HT-29 (cell line): ENCODE measurements around the gene OPN1MW. TPM values are rescaled to one million over a fixed set of nuclear protein-coding genes. Genes with fewer than 3 reads are reported as not detected.
"Not testable (repeated sequence)": the region's sequence is repeated elsewhere in the genome, so short reads cannot be mapped to it uniquely, and the experiment has no call there.

Experiments
- DNase-seq: peaks from one replicate; pipeline ENCODE4 v3.0.0-alpha.2; 2015; ENCODE audit warnings: low spot score
- total RNA-seq: library from RNA; depleted of rRNA; stranded (reverse); fragments of >200 nt; shearing (Covaris generic); gene quantifications from 2 replicates; pipeline ENCODE4 v1.2.3, GENCODE V29; 2014; rRNA removed

The OPN1MW gene
- total RNA-seq = not detected in 2 replicates

DNA sequence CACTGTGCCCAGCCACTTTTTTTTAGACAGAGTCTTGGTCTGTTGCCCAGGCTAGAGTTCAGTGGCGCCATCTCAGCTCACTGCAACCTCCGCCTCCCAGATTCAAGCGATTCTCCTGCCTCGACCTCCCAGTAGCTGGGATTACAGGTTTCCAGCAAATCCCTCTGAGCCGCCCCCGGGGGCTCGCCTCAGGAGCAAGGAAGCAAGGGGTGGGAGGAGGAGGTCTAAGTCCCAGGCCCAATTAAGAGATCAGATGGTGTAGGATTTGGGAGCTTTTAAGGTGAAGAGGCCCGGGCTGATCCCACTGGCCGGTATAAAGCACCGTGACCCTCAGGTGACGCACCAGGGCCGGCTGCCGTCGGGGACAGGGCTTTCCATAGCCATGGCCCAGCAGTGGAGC lies at the start of gene OPN1MW:
Gene OPN1MW (plus strand): TSS at position 301 of the 400 bp plus-strand sequence. CDS start 82 bp downstream, at position 383.
- DNase-seq = not testable (repeated sequence)

DNA sequence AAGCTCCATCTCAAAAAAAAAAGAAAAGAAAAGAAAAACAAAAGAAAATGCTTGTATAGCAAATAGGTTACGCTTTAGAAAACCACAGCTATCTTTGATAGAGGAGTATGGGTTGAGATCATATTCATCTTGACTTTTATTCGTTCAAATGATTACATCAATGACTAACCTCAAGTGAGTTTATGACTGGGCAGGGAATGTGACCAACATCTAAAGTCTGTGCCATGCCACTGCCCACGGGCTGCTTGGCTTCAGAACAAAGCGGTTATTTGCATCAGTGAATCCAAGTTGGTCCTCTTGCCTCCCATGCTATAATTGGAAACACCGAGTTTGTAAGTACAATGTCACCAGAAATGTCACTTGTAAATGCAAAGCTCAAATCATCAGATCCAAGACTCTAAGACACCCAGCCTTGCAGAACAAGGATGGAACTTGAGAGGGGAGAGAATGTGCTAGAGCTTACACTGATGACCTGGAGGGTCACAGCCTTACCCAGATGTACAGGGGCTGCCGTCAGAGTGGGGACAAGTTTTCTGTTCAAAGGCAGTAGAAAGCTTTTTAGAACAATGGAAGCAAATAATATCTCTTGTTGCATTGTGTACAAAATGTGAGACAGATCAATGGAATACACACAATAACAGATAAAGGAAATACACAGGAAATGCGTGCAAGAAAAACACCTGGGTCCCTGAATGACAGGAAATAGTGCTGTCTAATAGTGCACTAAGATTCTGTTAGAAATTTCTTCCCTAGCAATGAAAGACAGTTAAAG lies 46.8 kb upstream of the OPN1MW start:
- no peak for DNase-seq

DNA sequence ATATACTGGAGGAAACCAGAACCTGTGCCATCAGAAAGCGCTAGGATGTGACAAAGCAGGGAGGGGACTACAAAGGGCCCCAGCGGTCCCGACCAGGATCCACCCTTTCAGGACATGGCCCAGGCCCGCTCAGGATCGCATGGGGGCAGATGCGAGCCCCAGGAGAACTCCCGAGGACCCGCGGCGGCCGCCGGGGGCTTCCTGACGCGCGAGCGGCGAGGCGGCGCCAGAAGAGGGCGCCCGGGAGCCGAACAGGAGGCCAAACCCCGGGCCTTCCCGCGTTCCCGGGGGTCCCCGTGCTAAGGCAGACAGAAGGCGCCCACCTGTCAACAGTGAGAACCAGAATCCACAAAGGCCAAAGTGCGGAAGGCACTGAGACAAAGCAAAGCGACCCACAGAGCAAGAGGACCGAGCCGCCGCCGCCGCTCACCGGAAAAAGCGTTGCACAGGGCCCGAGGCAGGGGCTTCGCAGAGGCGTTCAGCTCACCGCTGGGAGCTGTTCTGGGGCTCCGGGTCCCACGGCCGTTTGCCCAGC lies 45.7 kb upstream of the OPN1MW start:
- peak; percentile 64 for DNase-seq

DNA sequence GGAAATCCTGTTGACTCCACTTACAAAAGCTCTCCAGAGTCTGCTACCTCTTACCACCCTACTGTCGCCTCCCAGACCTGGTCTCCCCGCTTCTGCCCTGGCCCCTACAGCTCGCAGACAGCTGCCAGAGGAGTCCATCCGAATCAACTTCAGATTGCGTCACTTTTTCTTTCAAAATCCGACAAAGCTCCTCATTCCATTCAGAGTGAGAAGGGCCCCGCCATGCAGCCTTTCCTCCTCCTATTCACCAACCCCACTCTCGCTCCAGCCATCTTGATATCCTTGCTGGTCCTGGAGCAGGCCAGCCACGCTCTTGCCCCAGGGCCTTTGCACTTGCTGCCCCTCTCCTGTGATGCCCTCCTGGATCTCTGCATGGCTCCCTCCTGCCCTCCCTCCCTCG lies 43.5 kb upstream of the OPN1MW start:
- DNase-seq = no peak

DNA sequence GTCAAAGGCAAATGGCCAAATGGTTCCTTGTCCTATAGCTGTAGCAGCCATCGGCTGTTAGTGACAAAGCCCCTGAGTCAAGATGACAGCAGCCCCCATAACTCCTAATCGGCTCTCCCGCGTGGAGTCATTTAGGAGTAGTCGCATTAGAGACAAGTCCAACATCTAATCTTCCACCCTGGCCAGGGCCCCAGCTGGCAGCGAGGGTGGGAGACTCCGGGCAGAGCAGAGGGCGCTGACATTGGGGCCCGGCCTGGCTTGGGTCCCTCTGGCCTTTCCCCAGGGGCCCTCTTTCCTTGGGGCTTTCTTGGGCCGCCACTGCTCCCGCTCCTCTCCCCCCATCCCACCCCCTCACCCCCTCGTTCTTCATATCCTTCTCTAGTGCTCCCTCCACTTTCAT lies 42.2 kb upstream of the OPN1MW start:
- DNase-seq = no peak

DNA sequence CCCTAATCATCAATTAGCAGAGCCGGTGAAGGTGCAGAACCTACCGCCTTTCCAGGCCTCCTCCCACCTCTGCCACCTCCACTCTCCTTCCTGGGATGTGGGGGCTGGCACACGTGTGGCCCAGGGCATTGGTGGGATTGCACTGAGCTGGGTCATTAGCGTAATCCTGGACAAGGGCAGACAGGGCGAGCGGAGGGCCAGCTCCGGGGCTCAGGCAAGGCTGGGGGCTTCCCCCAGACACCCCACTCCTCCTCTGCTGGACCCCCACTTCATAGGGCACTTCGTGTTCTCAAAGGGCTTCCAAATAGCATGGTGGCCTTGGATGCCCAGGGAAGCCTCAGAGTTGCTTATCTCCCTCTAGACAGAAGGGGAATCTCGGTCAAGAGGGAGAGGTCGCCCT lies 41.7 kb upstream of the OPN1MW start:
- DNase-seq = no peak

DNA sequence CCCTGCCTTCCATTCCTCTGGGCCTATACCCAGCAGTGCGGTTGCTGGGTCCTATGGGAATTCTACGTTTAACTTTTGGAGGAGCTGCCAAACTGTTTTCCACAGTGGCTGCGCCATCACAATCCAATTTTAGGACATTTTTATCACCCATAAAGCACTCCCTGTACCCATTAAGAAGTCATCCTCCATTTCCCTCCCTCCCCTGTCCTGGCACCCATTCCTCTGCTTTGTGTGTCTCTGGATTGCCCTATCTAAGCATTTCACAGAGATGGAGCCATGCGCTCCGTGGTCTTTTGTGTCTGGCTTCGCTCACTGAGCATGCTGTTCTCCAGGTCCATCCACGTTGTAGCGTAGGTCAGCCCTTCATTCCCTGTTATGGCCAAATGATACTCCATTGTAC lies 40.0 kb upstream of the OPN1MW start:
- DNase-seq = no peak

DNA sequence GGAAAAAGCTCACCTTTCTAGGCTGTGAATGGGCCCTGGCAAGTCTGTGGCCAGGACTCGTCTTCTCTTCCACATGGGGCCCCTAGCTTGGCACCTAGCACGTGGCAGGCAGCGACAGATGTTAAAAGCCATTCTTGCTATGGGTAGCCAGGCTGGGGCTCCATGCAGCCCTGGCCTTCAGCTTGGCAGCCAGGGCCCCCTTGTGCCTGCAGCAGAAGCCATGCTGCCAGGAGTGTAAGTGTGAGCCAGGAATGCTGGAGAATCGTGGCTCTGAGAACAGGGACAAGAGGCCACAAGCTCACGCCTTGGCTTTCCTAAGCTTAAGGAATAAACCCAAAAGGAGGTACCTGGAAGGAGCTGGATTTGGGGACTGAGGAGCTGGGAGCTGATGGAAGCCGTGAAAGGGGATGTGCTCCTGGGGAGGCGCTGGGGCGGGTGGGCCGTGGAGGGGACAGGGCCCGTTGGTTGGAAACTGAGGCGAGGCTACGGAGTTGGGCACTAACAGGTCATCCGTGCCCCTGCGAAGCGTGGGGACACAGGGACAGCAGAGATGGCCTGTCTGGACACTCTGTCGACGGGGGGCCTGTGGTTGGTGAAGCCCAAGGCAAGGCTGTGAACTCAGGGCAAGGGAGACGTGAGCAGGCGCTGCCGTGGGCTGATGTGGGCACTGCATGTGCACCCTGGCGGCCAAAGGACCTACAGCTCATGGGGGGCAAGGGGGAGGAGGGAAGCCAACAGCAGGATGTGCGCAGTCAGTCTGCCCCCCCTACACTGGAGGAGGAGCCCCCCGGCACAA lies 39.2 kb upstream of the OPN1MW start:
- no peak for DNase-seq

DNA sequence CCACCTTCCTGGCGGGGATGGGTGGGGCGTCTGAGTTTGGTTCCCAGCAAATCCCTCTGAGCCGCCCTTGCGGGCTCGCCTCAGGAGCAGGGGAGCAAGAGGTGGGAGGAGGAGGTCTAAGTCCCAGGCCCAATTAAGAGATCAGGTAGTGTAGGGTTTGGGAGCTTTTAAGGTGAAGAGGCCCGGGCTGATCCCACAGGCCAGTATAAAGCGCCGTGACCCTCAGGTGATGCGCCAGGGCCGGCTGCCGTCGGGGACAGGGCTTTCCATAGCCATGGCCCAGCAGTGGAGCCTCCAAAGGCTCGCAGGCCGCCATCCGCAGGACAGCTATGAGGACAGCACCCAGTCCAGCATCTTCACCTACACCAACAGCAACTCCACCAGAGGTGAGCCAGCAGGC lies 38.4 kb upstream of the OPN1MW start, which contains the start of gene OPN1LW:
Gene OPN1LW (plus strand): TSS at position 234 of the 400 bp plus-strand sequence. CDS start 41 bp downstream, at position 275.
- not testable (repeated sequence) for DNase-seq

DNA sequence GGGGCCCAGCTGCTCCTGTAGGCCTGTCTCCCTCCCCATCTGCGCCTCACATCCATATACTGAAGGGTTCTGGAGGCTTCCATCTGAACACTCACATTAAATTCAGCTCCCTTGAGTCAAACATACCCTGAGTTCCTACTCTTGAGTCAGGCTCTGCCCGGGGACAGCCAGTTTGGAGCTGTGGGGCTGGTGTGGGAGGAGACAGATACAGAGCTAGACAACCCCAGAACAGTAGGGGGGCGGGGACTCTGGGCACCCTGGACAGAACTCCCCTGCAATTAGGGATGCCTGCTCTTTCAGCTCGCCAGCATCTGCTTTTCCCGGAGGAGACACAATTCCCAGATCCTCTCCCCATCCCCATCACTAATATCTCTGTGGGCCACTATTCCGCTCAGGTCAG lies 31.4 kb upstream of the OPN1MW start:
- not testable (repeated sequence) for DNase-seq

DNA sequence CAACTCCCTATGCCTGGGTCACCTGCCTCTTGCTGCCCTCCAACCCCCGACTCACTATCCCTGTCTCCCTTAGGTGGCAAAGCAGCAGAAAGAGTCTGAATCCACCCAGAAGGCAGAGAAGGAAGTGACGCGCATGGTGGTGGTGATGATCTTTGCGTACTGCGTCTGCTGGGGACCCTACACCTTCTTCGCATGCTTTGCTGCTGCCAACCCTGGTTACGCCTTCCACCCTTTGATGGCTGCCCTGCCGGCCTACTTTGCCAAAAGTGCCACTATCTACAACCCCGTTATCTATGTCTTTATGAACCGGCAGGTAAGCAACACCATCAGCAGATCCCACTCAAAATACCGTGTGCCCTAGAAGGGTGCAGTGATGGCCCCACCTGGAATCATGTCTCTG lies 26.2 kb upstream of the OPN1MW start:
- DNase-seq = not testable (repeated sequence)

DNA sequence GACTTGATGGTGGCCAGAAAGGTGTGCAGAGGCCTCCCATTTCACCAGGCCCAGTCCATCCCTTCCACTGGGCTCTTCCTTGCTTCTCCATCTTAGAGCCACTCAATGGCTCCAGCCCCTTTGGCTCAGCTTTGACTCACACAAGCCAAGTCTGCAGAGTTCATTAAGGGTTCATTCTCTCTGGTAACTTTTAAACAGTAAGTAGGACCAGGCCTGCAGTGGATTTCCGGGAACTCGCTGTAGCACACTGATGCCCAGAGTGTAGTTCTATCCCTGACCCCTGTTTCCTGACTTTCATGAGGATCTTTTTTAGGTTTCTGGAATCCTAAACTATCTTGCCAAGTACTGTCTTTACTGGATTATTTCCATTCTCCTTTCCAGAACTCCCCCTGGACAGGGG lies 25.2 kb upstream of the OPN1MW start:
- not testable (repeated sequence) for DNase-seq

DNA sequence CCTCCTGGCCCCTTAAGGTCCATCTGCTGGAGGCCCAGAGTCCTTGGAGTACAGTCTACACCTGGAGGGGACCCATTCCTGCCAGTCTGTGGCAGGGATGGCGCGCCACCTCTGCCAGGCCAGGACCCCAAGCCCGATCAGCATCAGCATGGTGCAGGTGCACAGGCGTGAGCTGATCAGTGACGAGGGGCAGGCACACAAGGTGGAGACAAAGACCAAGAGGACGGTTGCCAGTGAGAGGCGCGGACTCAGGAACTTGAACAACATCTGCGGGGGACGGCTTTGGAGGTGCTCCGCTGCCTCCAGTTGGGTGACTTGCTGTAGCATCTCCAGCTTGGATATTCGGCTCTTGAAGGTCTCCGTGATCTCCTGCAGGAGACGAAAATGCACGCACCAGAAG lies 23.1 kb upstream of the OPN1MW start:
- not testable (repeated sequence) for DNase-seq

DNA sequence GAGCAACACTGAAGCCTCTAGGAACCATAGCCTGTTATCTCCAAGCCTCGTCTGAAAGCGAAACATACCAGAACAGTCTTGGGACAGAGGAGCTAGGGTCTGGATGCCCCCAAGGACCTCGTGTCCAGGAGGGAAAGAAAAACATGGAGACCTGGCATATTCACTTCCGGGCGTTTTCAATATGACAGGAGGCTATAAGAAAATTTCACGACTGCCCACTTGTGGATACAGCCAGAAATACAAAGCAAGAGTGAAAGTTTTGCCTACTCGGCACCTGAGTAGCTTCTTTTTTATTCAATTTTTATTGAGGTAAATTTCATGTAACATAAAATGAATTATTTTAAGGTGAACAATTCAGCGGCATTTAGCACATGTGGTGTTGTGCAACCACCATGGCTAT lies 17.5 kb upstream of the OPN1MW start:
- DNase-seq = not testable (repeated sequence)

DNA sequence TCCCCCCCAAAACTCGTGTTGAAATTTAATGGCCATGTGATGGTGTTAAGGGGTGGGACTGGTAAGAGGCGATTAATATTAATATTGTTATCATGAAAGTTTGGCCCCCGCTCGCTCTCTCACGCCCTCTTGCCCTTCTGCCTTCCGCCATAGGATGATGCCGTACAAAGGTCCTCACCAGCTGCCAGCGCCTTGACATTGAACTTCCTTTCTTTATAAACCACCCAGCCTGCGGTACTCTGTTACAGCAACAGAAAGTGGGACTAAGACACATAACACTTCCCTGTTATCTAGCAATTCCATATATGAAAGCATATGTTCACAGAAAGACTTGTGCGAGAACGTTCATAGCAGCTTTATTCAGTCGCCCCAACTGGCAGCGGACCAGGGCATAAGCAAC lies 14.0 kb upstream of the OPN1MW start:
- not testable (repeated sequence) for DNase-seq

DNA sequence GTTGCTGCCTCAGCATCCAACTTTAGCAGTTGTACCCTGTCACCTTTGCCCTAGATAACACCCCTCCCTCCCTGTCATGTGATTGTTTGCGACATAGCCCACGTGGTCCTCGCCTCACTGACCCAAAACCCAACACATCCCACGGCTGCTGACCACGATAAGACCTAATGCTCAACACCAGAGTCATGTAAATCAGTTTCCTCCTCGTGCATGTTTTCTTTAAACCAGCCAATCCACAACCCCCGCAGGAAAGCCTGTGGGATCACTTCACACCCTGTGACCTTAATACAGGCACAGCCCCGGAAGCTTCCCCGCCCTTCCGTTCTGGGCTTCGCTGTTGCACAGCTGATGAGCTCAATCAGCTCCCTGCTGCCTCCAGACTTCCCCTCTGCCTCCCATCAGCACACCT lies 9.9 kb upstream of the OPN1MW start:
- DNase-seq = not testable (repeated sequence)

DNA sequence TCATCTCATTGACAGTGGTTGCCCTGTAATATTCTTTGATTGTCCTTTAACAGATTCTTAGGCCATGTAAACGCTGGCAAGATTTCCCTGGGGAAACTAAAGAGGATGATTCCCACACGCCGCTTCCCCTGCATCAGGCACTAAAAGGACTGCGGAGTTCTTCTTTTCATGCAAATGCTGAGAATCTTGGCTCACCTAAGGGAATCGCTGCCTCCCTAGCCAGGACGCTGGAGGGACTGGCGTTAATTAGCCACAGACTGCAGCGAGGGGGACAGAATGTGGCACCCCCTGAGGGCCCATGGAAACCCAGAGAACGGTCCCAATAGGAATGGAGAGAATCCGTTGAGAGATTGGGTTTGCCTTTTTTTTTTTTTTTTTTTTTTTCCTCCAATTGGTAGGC lies 8.0 kb upstream of the OPN1MW start:
- DNase-seq = not testable (repeated sequence)

DNA sequence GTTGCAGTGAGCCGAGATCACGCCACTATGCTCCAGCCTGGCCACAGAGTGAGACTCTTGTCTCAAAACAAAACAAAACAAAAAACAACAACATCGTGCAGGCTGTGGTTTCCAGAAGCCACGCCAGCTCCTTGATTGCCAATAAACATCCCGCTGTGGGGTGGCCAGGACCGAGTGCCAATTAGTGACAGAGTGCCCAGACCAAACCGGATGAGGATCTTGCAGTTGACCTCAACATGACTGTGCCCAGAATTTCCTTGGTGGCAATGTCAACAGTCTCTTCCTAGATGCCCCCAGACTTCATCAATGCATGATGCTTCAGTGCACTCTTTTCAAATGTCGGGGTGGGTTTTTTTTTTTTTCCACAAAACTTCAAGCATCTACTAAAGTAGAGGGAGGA lies 1.4 kb downstream of the OPN1MW start:
- not testable (repeated sequence) for DNase-seq

DNA sequence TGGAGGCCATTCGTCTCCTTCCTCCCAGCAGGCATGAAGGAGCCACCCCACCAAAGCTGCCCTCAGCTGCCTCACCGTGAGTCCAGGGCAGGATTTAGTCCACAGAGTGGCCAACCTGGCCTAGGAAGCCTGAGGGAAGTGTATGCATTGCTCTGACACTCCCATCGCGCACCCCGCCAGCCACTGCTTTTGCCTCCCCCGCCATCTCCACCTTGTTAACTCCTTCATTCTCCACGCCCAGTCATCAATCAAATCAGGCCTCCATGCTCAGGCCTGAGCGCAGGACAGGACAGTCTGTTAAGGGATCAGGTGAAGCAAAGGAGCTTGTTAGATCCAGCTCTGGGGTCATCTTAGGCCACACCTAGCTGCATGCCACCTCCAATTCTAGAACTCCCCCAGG lies 10.4 kb downstream of the OPN1MW start:
- not testable (repeated sequence) for DNase-seq

DNA sequence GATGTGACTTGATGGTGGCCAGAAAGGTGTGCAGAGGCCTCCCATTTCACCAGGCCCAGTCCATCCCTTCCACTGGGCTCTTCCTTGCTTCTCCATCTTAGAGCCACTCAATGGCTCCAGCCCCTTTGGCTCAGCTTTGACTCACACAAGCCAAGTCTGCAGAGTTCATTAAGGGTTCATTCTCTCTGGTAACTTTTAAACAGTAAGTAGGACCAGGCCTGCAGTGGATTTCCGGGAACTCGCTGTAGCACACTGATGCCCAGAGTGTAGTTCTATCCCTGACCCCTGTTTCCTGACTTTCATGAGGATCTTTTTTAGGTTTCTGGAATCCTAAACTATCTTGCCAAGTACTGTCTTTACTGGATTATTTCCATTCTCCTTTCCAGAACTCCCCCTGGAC lies 11.9 kb downstream of the OPN1MW start:
- not testable (repeated sequence) for DNase-seq

DNA sequence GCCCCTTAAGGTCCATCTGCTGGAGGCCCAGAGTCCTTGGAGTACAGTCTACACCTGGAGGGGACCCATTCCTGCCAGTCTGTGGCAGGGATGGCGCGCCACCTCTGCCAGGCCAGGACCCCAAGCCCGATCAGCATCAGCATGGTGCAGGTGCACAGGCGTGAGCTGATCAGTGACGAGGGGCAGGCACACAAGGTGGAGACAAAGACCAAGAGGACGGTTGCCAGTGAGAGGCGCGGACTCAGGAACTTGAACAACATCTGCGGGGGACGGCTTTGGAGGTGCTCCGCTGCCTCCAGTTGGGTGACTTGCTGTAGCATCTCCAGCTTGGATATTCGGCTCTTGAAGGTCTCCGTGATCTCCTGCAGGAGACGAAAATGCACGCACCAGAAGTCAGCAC lies 14.1 kb downstream of the OPN1MW start:
- DNase-seq = not testable (repeated sequence)
